ENCODE data around the gene ADAMTS12.

ADAMTS12 gene

GRCh38 chr5:33885679-33886078 is 6.1 kb downstream of the ADAMTS12 start:
- ATAC-seq: no peak
- TF ChIP-seq ISL1 (CRISPR knock-in tag; IDR thresholded peaks at IDR 0.05) (no peak), TSHZ2 (CRISPR knock-in tag; IDR thresholded peaks at IDR 0.05) (no peak), PPARA (CRISPR knock-in tag; IDR thresholded peaks at IDR 0.05; ENCODE audit: borderline replicate concordance) (no peak), ZNF565 (CRISPR knock-in tag; conservative IDR thresholded peaks at IDR 0.05; ENCODE audit: low read depth) (no peak), CREB5 (CRISPR knock-in tag; IDR thresholded peaks at IDR 0.05; ENCODE audit: low read depth) (no peak), OSR1 (CRISPR knock-in tag; IDR thresholded peaks at IDR 0.05) (no peak), ARNTL (CRISPR knock-in tag; IDR thresholded peaks at IDR 0.05; ENCODE audit: borderline replicate concordance, low read depth) (no peak), POU6F1 (CRISPR knock-in tag; IDR thresholded peaks at IDR 0.05; ENCODE audit: borderline replicate concordance, low read depth) (no peak), ZNF70 (CRISPR knock-in tag; IDR thresholded peaks at IDR 0.05) (no peak), ZNF8 (CRISPR knock-in tag; IDR thresholded peaks at IDR 0.05) (no peak), PATZ1 (CRISPR knock-in tag; IDR thresholded peaks at IDR 0.05; ENCODE audit: borderline replicate concordance) (no peak)

- TF ChIP-seq CSRNP3 (CRISPR knock-in tag; IDR thresholded peaks at IDR 0.05) (no peak), BACH2 (CRISPR knock-in tag; IDR thresholded peaks at IDR 0.05; ENCODE audit: borderline replicate concordance) (no peak), RARB (CRISPR knock-in tag; IDR thresholded peaks at IDR 0.05) (no peak), TOX (CRISPR knock-in tag; IDR thresholded peaks at IDR 0.05; ENCODE audit: borderline replicate concordance) (no peak), ZNF8 (CRISPR knock-in tag; IDR thresholded peaks at IDR 0.05) (no peak), ZNF565 (CRISPR knock-in tag; conservative IDR thresholded peaks at IDR 0.05; ENCODE audit: low read depth) (no peak), PATZ1 (CRISPR knock-in tag; IDR thresholded peaks at IDR 0.05; ENCODE audit: borderline replicate concordance) (no peak), ZFP30 (CRISPR knock-in tag; IDR thresholded peaks at IDR 0.05) (no peak), GLIS3 (CRISPR knock-in tag; IDR thresholded peaks at IDR 0.05) (no peak), PPARA (CRISPR knock-in tag; IDR thresholded peaks at IDR 0.05; ENCODE audit: borderline replicate concordance) (no peak), OSR1 (CRISPR knock-in tag; IDR thresholded peaks at IDR 0.05) (no peak), POU6F1 (CRISPR knock-in tag; IDR thresholded peaks at IDR 0.05; ENCODE audit: borderline replicate concordance, low read depth) (no peak), ZFP3 (CRISPR knock-in tag; IDR thresholded peaks at IDR 0.05) (no peak), TSHZ2 (CRISPR knock-in tag; IDR thresholded peaks at IDR 0.05) (no peak), CREB5 (CRISPR knock-in tag; IDR thresholded peaks at IDR 0.05; ENCODE audit: low read depth) (no peak), TCF4 (CRISPR knock-in tag; IDR thresholded peaks at IDR 0.05; ENCODE audit: borderline replicate concordance) (no peak)
- ATAC-seq: no peak
These were observed 8.3 kb downstream of the ADAMTS12 start for GRCh38 chr5:33883482-33883881.

All from SK-N-SH treated with all-trans-retinoic acid at 6 μM for 48 hours (cell line).